ENCODE measurements around the gene HSD3B1. TPM values are rescaled to one million over a fixed set of nuclear protein-coding genes. Genes with fewer than 3 reads are reported as not detected.
"Not testable (repeated sequence)": the region's sequence is repeated elsewhere in the genome, so short reads cannot be mapped to it uniquely, and the experiment has no call there.

HSD3B1 gene
- total and polyA plus RNA-seq, 2 donors from 2014 or later, result not detected

- no peaks in the 10 kb centered on the region for H3K9me3 ChIP-seq (ENCODE audit: control insufficient read depth in 2 of 3, insufficient read depth in 1 of 3, low read length in 3 of 3)
- no peaks in the 10 kb centered on the region for H3K4me1 ChIP-seq (ENCODE audit: control insufficient read depth in 2 of 3, insufficient read depth in 2 of 3, low read depth in 1 of 3, low read length in 3 of 3)
- no peak overlapping the region for H3K4me3 ChIP-seq (ENCODE audit: low read length in 3 of 3)
- TF ChIP-seq CTCF (IDR thresholded peaks at IDR 0.05; ENCODE audit: borderline replicate concordance, extremely low read depth, insufficient read depth), result no peak
- intact Hi-C loops (cut with DNase I), result no loop called here
- no peak overlapping the region for H3K27ac ChIP-seq (ENCODE audit: low read depth in 2 of 2, low read length in 2 of 2)
- H3K9ac ChIP-seq (ENCODE audit: low read length in 3 of 3), result no peak overlapping the region
- H3K36me3 ChIP-seq (ENCODE audit: control insufficient read depth in 2 of 3, insufficient read depth in 3 of 3, low read length in 3 of 3), result no peaks in the 10 kb centered on the region
- DNase-seq, result no peak
- FAIRE-seq, result no peak
- no peaks in the 10 kb centered on the region for H3K27me3 ChIP-seq (ENCODE audit: control insufficient read depth, insufficient read depth, low read length)
Measured at GRCh38 chr1:119516680-119517079, 9.7 kb downstream of the HSD3B1 start.

GRCh38 chr1:119517667-119518066 lies 10.7 kb downstream of the HSD3B1 start:
- intact Hi-C loops (cut with DNase I); DNase-seq; H3K4me1 ChIP-seq (ENCODE audit: control insufficient read depth in 2 of 3, insufficient read depth in 2 of 3, low read depth in 1 of 3, low read length in 3 of 3); H3K9ac ChIP-seq (ENCODE audit: low read length in 3 of 3); H3K36me3 ChIP-seq (ENCODE audit: control insufficient read depth in 2 of 3, insufficient read depth in 3 of 3, low read length in 3 of 3); H3K27ac ChIP-seq (ENCODE audit: low read depth in 2 of 2, low read length in 2 of 2); H3K27me3 ChIP-seq (ENCODE audit: control insufficient read depth, insufficient read depth, low read length); H3K4me3 ChIP-seq (ENCODE audit: low read length in 3 of 3); FAIRE-seq; H3K9me3 ChIP-seq (ENCODE audit: control insufficient read depth in 2 of 3, insufficient read depth in 1 of 3, low read length in 3 of 3): not testable (repeated sequence)

GRCh38 chr1:119531606-119532323 lies 24.8 kb downstream of the HSD3B1 start:
- Histone ChIP-seq H3K36me3 (ENCODE audit: control insufficient read depth in 2 of 3, insufficient read depth in 3 of 3, low read length in 3 of 3) (no peaks in the 10 kb centered on the region), H3K9ac (ENCODE audit: low read length in 3 of 3) (no peak overlapping the region), H3K27me3 (ENCODE audit: control insufficient read depth, insufficient read depth, low read length) (no peaks in the 10 kb centered on the region), H3K4me3 (ENCODE audit: low read length in 3 of 3) (no peak overlapping the region), H3K9me3 (ENCODE audit: control insufficient read depth in 2 of 3, insufficient read depth in 1 of 3, low read length in 3 of 3) (no peaks in the 10 kb centered on the region), H3K4me1 (ENCODE audit: control insufficient read depth in 2 of 3, insufficient read depth in 2 of 3, low read depth in 1 of 3, low read length in 3 of 3) (no peaks in the 10 kb centered on the region), H3K27ac (ENCODE audit: low read depth in 2 of 2, low read length in 2 of 2) (no peak overlapping the region)
- FAIRE-seq, result no peak
- TF ChIP-seq CTCF (IDR thresholded peaks at IDR 0.05; ENCODE audit: borderline replicate concordance, extremely low read depth, insufficient read depth), result no peak
- DNase-seq, result no peak
- intact Hi-C loops (cut with DNase I), result no loop called here

GRCh38 chr1:119532324-119532910 lies 25.4 kb downstream of the HSD3B1 start:
- no peaks in the 10 kb centered on the region for H3K36me3 ChIP-seq (ENCODE audit: control insufficient read depth in 2 of 3, insufficient read depth in 3 of 3, low read length in 3 of 3)
- H3K27me3 ChIP-seq (ENCODE audit: control insufficient read depth, insufficient read depth, low read length), result no peaks in the 10 kb centered on the region
- intact Hi-C loops (cut with DNase I), result no loop called here
- no peak overlapping the region for H3K27ac ChIP-seq (ENCODE audit: low read depth in 2 of 2, low read length in 2 of 2)
- no peak for FAIRE-seq
- no peak overlapping the region for H3K4me3 ChIP-seq (ENCODE audit: low read length in 3 of 3)
- no peaks in the 10 kb centered on the region for H3K9me3 ChIP-seq (ENCODE audit: control insufficient read depth in 2 of 3, insufficient read depth in 1 of 3, low read length in 3 of 3)
- H3K9ac ChIP-seq (ENCODE audit: low read length in 3 of 3), result no peak overlapping the region
- H3K4me1 ChIP-seq (ENCODE audit: control insufficient read depth in 2 of 3, insufficient read depth in 2 of 3, low read depth in 1 of 3, low read length in 3 of 3), result no peaks in the 10 kb centered on the region
- DNase-seq, result no peak
- TF ChIP-seq CTCF (IDR thresholded peaks at IDR 0.05; ENCODE audit: borderline replicate concordance, extremely low read depth, insufficient read depth), result no peak

All from kidney (tissue), 14 donors.